K562 (cell line): ENCODE measurements around the gene AMH.

ENCODE experiments used
- CTCF ChIP-seq, 3 experiments: IDR thresholded peaks in 2 of 3; conservative IDR thresholded peaks in 1 of 3; 2 replicates each; pipeline ENCODE4 v1.5.1; 2011 to 2012; ENCODE audit warnings: low read length in 3 of 3, mild to moderate bottlenecking in 3 of 3, control low read depth in 2 of 3, improper control_type of control experiment in 1 of 3, inconsistent platforms in 1 of 3, low read depth in 1 of 3, mixed read lengths in 1 of 3, moderate library complexity in 1 of 3; ENCODE audit not compliant: insufficient read depth in 2 of 3
- EZH2 ChIP-seq: IDR thresholded peaks from 2 replicates; pipeline ENCODE4 v1.6.1; 2012; ENCODE audit warnings: low read depth, mild to moderate bottlenecking, inconsistent platforms, low read length, borderline replicate concordance
- JUNB ChIP-seq: fragments of 450-650 bp; formaldehyde crosslinking; conservative IDR thresholded peaks from 2 replicates; pipeline ENCODE4 v1.4.0; 2020; ENCODE audit warnings: mild to moderate bottlenecking
- NCOR1 ChIP-seq: fragments of 450-650 bp; IDR thresholded peaks from 2 replicates; pipeline ENCODE4 v1.6.1; 2016; ENCODE audit warnings: mild to moderate bottlenecking, moderate library complexity
- POLR2AphosphoS5 ChIP-seq: IDR thresholded peaks from 2 replicates; pipeline ENCODE4 v1.6.1; 2011; ENCODE audit warnings: mild to moderate bottlenecking, low read depth, low read length, moderate library complexity; ENCODE audit not compliant: control insufficient read depth, insufficient read depth

DNA sequence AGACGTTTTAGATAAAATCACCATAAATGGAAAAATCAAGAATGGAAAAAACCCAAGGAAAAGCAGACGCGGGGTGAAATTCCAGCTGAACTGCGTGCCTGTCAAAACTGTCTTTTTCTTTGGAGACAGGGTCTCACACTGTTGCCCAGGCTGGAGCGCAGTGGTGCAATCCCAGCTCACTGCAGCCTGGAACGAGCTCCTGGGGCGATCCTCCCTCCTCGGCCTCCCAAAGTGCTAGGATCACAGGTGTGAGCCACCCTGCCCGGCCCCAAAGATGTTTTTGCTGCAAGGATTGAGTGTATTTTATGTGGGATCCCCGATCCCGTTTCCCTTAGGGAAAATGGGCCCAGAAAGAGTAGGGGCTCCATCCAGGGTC lies 33.7 kb downstream of the AMH start:
- TF ChIP-seq NCOR1 (no peak), CTCF (IDR thresholded peaks at IDR 0.05 in 2 of 3, conservative IDR thresholded peaks at IDR 0.05 in 1 of 3; ENCODE audit: insufficient read depth in 2 of 3, low read depth in 1 of 3, low read length in 3 of 3) (no peak), JUNB (no peak), EZH2 (no peak), POLR2AphosphoS5 (no peak)
